Panc1 (cell line): ENCODE data around the gene MMRN2. TPM values are rescaled to one million over a fixed set of nuclear protein-coding genes. Genes with fewer than 3 reads are reported as not detected.

ENCODE experiments used
- ATAC-seq: fragments of 200-7000 bp; cut with Tn5 transposase; 2 replicates; pipeline ENCODE4 v1.9.1; 2020; ENCODE audit warnings: mild to moderate bottlenecking, moderate library complexity
- BruUV-seq: library from RNA; stranded (reverse); fragments of 400-500 nt; replicated peaks from 2 replicates; lab custom pipeline; 2021; lab: Mats Ljungman, UMichigan
- CTCF ChIA-PET: fragments of 300-600 bp; sonication (Branson Sonifier 250); formaldehyde crosslinking; loops from one replicate; lab custom pipeline; 2022; ENCODE audit warnings: antibody characterized with exemption; lab: Charles Lee
- POLR2A ChIA-PET: fragments of 300-600 bp; sonication (Branson Sonifier 250); formaldehyde crosslinking; loops from one replicate; lab custom pipeline; 2022; ENCODE audit warnings: antibody characterized with exemption; lab: Charles Lee
- DNase-seq: peaks from one replicate; pipeline ENCODE4 v3.0.0-alpha.2; 2010; ENCODE audit warnings: low read depth, low spot score
- H3K27ac ChIP-seq: 2 replicates; pipeline ENCODE4 v1.5.1; 2011; ENCODE audit warnings: mild to moderate bottlenecking, low read length, inconsistent platforms
- H3K27me3 ChIP-seq: fragments of 200-500 bp; sonication (Bioruptor generic); 2 replicates; pipeline ENCODE4 v1.6.0; 2014; ENCODE audit warnings: low read length, inconsistent platforms; ENCODE audit not compliant: control insufficient read depth, insufficient read depth
- H3K36me3 ChIP-seq: fragments of 200-500 bp; sonication (Bioruptor generic); 2 replicates; pipeline ENCODE4 v1.5.1; 2014; ENCODE audit warnings: inconsistent platforms, mild to moderate bottlenecking, low read length, moderate library complexity; ENCODE audit not compliant: control insufficient read depth, insufficient read depth
- H3K4me1 ChIP-seq: 2 replicates; pipeline ENCODE4 v1.5.1; 2011; ENCODE audit warnings: inconsistent platforms, mild to moderate bottlenecking, low read length, moderate library complexity; ENCODE audit not compliant: control insufficient read depth, insufficient read depth
- H3K4me3 ChIP-seq, 2 experiments: 2 replicates each; pipeline ENCODE4 v1.5.1; 2011 to 2012; ENCODE audit warnings: low read depth in 2 of 2, low read length in 2 of 2, mild to moderate bottlenecking in 2 of 2, inconsistent platforms in 1 of 2, moderate library complexity in 1 of 2
- H3K9me3 ChIP-seq: fragments of 200-500 bp; sonication (Bioruptor generic); 2 replicates; pipeline ENCODE4 v1.5.1; 2014; ENCODE audit warnings: low read depth, mild to moderate bottlenecking, inconsistent platforms, low read length, moderate library complexity; ENCODE audit not compliant: control insufficient read depth, insufficient read depth
- POLR2AphosphoS5 ChIP-seq: IDR thresholded peaks from 2 replicates; pipeline ENCODE4 v1.6.1; 2012; ENCODE audit warnings: mild to moderate bottlenecking, low read depth, low read length, moderate library complexity
- SIN3A ChIP-seq: IDR thresholded peaks from 2 replicates; pipeline ENCODE4 v1.6.1; 2012; ENCODE audit warnings: low read depth, mild to moderate bottlenecking, low read length, moderate library complexity, borderline replicate concordance; ENCODE audit not compliant: insufficient read depth
- TCF7L2 ChIP-seq: IDR thresholded peaks from 2 replicates; pipeline ENCODE4 v1.6.1; 2011; ENCODE audit warnings: mild to moderate bottlenecking, low read depth, low read length, inconsistent platforms
- in situ Hi-C: cut with HindIII; loops from 2 replicates; pipeline ENCODE4 v1.10.0; 2016; ENCODE audit warnings: low sequenced_read_pairs, low pct_unique_long_range_greater_than_20kb
- intact Hi-C: fragments of 100-400 bp; cut with micrococcal nuclease; formaldehyde crosslinking; loops from one replicate; pipeline ENCODE4 v1.10.0; 2022; ENCODE audit not compliant: unreplicated experiment
- total RNA-seq: library from RNA; stranded (reverse); gene quantifications from one replicate; pipeline ENCODE4 v1.2.1, GENCODE V29; 2021; ENCODE audit not compliant: unreplicated experiment
- TF ChIP-seq, protein P1 (sequence below): fragments of 450-650 bp; IDR thresholded peaks from 2 replicates; pipeline ENCODE4 v1.5.1; 2017; ENCODE audit warnings: mild to moderate bottlenecking
- TF ChIP-seq, protein P2 (sequence below), 2 experiments: IDR thresholded peaks; 2 replicates each; pipeline ENCODE4 v1.6.1; 2011 to 2012; ENCODE audit warnings: low read depth in 2 of 2, control low read depth in 1 of 2, low read length in 1 of 2, mild to moderate bottlenecking in 1 of 2, moderate library complexity in 1 of 2; ENCODE audit not compliant: insufficient read depth in 1 of 2

Gene MMRN2
- total RNA-seq, 1 experiment from 2014 or later: 1.0 TPM

DNA sequence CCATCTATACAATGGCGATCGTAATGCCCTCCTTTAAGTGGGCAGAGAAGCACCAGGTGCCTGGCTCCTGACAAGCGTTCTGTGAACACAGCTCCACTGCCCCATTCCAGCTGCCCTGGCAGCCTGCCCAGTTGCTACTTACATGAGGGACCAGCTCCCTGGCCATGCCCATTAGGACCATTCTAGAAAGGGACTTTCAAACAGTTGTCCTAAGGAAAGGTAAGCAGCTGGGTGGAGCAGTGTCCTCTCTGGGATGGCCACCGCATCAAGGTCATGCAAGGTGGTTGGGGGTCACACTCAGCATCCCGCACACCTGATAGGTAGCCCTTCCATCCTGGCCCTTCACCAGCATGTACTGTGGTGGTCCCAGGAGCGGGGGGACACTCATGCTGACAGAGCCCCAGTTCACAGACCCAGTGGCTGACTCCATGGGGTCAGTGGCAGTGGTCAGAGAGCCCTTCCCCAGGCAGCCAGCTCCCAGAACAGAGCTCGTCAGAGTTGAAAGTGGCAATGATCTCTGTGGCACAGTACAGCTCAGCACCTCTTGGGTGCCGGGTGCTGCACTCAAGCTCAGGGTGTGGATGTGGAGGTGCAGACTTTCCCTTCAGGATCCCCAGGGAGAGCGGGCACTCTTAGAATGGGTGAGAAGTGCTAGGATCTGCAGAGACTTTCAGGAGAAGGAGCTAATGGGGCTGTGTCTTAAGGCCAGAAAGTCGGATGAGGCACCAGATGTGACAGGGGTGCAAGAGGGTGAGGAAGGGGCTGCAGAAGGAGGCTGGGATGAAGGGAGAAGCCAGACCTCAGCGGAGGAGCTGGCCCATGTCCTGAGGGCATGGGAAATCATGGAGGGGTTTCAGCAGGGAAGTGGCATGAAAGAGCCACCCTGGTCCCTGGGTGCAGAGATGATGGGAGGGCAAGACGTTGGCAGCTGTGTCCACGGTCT lies 10.9 kb downstream of the MMRN2 start:
- Histone ChIP-seq H3K4me1 (no peaks in the 10 kb centered on the region), H3K4me3 (no peak overlapping the region), H3K36me3 (no peaks in the 10 kb centered on the region), H3K9me3 (no peaks in the 10 kb centered on the region), H3K27ac (no peak overlapping the region), H3K27me3 (no peaks in the 10 kb centered on the region)
- ChIA-PET POLR2A (no interaction called here), CTCF (interaction anchor here (0.6 to 1.8 kb wide), 5 partner anchors 10 to 195 kb away, joined by 3 to 15 read pairs (median 4); no protein-coding TSS in a partner anchor)
- BruUV-seq: no TSS peak
- DNase-seq (no peak), ATAC-seq (no peak)
- in situ Hi-C loops (no loop called here), intact Hi-C loops (no loop called here)
- TF ChIP-seq SIN3A (no peak), TCF7L2 (no peak), POLR2AphosphoS5 (no peak)
- TF ChIP-seq, protein P1, sequence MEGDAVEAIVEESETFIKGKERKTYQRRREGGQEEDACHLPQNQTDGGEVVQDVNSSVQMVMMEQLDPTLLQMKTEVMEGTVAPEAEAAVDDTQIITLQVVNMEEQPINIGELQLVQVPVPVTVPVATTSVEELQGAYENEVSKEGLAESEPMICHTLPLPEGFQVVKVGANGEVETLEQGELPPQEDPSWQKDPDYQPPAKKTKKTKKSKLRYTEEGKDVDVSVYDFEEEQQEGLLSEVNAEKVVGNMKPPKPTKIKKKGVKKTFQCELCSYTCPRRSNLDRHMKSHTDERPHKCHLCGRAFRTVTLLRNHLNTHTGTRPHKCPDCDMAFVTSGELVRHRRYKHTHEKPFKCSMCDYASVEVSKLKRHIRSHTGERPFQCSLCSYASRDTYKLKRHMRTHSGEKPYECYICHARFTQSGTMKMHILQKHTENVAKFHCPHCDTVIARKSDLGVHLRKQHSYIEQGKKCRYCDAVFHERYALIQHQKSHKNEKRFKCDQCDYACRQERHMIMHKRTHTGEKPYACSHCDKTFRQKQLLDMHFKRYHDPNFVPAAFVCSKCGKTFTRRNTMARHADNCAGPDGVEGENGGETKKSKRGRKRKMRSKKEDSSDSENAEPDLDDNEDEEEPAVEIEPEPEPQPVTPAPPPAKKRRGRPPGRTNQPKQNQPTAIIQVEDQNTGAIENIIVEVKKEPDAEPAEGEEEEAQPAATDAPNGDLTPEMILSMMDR: no peak
- TF ChIP-seq, protein P2, sequence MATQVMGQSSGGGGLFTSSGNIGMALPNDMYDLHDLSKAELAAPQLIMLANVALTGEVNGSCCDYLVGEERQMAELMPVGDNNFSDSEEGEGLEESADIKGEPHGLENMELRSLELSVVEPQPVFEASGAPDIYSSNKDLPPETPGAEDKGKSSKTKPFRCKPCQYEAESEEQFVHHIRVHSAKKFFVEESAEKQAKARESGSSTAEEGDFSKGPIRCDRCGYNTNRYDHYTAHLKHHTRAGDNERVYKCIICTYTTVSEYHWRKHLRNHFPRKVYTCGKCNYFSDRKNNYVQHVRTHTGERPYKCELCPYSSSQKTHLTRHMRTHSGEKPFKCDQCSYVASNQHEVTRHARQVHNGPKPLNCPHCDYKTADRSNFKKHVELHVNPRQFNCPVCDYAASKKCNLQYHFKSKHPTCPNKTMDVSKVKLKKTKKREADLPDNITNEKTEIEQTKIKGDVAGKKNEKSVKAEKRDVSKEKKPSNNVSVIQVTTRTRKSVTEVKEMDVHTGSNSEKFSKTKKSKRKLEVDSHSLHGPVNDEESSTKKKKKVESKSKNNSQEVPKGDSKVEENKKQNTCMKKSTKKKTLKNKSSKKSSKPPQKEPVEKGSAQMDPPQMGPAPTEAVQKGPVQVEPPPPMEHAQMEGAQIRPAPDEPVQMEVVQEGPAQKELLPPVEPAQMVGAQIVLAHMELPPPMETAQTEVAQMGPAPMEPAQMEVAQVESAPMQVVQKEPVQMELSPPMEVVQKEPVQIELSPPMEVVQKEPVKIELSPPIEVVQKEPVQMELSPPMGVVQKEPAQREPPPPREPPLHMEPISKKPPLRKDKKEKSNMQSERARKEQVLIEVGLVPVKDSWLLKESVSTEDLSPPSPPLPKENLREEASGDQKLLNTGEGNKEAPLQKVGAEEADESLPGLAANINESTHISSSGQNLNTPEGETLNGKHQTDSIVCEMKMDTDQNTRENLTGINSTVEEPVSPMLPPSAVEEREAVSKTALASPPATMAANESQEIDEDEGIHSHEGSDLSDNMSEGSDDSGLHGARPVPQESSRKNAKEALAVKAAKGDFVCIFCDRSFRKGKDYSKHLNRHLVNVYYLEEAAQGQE (IDR thresholded peaks at IDR 0.05; ENCODE audit: insufficient read depth in 1 of 2, low read depth in 2 of 2, low read length in 1 of 2): no peak

DNA sequence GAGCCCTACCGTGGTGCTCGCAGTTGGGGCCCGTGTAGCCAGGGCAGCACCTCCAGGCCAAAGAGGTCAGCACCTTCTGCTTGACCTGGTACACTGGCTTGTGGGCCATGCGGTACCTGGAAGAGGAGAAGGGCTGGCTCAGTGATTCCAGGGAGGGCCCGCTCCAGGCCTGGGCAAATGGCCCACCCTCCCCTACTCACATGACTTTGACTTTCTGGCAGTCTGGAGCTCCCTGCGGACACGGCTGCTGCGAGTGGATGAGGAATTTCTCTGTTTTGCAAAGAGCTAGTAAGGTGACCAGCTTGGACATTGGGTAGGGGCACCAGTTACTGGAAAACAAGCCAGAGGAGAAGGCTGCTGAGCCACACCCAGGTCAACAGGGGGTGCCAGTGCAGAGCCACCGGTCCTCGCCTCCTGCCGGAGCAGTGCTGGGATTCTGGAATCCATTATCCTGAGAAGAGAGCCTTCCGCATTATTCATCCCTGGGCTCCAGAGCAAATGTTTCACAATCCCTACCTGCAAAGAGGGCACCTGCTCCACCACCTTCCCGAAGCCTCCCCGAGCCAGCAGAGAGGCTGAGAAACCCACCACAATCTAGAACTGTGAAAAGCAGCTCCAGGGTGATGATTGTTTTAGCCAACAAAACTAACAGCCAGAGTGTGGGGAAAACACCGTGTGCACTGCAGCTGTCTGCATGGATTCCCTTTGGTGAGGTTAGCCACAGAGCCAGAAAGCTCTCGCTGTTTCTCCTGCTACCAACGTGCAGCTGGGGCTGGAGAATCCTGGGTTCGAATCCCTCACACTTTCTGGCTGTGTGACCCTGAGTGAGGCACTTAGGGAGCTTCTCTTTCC lies 11.8 kb downstream of the MMRN2 start:
- H3K27me3 ChIP-seq: no peaks in the 10 kb centered on the region
- ChIA-PET CTCF (interaction anchor here (1.2 to 1.8 kb wide), 3 partner anchors 11 to 21 kb away, joined by 3 to 15 read pairs (median 5); no protein-coding TSS in a partner anchor), POLR2A (no interaction called here)
- ATAC-seq (peak; percentile 62), DNase-seq (no peak)
- H3K36me3 ChIP-seq: no peaks in the 10 kb centered on the region
- TF ChIP-seq, protein P1: no peak; the same call in 1 of the 2 replicates
- TF ChIP-seq POLR2AphosphoS5 (no peak), TCF7L2 (no peak), SIN3A (no peak)
- TF ChIP-seq, protein P2 (IDR thresholded peaks at IDR 0.05; ENCODE audit: insufficient read depth in 1 of 2, low read depth in 2 of 2, low read length in 1 of 2): no peak
- no peak overlapping the region for H3K27ac ChIP-seq
- no peak overlapping the region for H3K4me3 ChIP-seq
- BruUV-seq: no TSS peak
- intact Hi-C loops: no loop called here
- no peaks in the 10 kb centered on the region for H3K4me1 ChIP-seq
- in situ Hi-C loops: no loop called here
- no peaks in the 10 kb centered on the region for H3K9me3 ChIP-seq
